HepG2 (cell line): ENCODE measurements around the gene THSD8. TPM values are rescaled to one million over a fixed set of nuclear protein-coding genes. Genes with fewer than 3 reads are reported as not detected.

Source experiments
- ARID4A ChIP-seq: sonication (generic); formaldehyde crosslinking; IDR thresholded peaks from 2 replicates; pipeline ENCODE4 v1.5.0; 2020; ENCODE audit warnings: mild to moderate bottlenecking, missing genetic modification reagents, borderline replicate concordance
- ATF4 ChIP-seq, 2 experiments: fragments of 450-650 bp in 1 of 2; sonication (generic) in 1 of 2; formaldehyde crosslinking; IDR thresholded peaks; 2 replicates each; pipeline versions ENCODE4 v1.5.0 to v1.8.0; 2020 to 2022; ENCODE audit warnings: mild to moderate bottlenecking in 1 of 2, missing genetic modification reagents in 1 of 2
- ATM ChIP-seq: fragments of 450-650 bp; IDR thresholded peaks from 2 replicates; pipeline ENCODE4 v1.7.1; 2017; ENCODE audit warnings: mild to moderate bottlenecking, borderline replicate concordance
- BHLHE40 ChIP-seq: IDR thresholded peaks from 2 replicates; pipeline ENCODE4 v1.6.1; 2011; ENCODE audit warnings: low read length, improper control_type of control experiment
- BRD4 ChIP-seq: sonication (generic); formaldehyde crosslinking; IDR thresholded peaks from 2 replicates; pipeline ENCODE4 v1.4.0; 2020; ENCODE audit warnings: missing genetic modification reagents
- CREB1 ChIP-seq, 2 experiments: fragments of 450-650 bp in 1 of 2; IDR thresholded peaks; 2 replicates each; pipeline ENCODE4 v1.6.1; 2016 to 2017; ENCODE audit warnings: control low read depth in 1 of 2, mild to moderate bottlenecking in 1 of 2, missing compliant biosample characterization in 1 of 2, missing genetic modification characterization in 1 of 2
- GATAD2A ChIP-seq: IDR thresholded peaks from 2 replicates; pipeline ENCODE4 v1.6.1; 2016
- HBP1 ChIP-seq: IDR thresholded peaks from 2 replicates; pipeline ENCODE4 v1.6.1; 2016; ENCODE audit warnings: low read depth, control low read depth
- HNRNPK ChIP-seq: fragments of 200-400 bp; formaldehyde crosslinking; IDR thresholded peaks from 2 replicates; pipeline ENCODE4 v1.6.1; 2018; ENCODE audit warnings: low read length, low read depth, moderate library complexity, mild to moderate bottlenecking; ENCODE audit not compliant: poor library complexity, severe bottlenecking
- ISX ChIP-seq: sonication (generic); formaldehyde crosslinking; conservative IDR thresholded peaks from 2 replicates; pipeline ENCODE4 v1.5.0; 2020; ENCODE audit warnings: missing genetic modification reagents
- MATR3 ChIP-seq: sonication (generic); formaldehyde crosslinking; IDR thresholded peaks from 2 replicates; pipeline ENCODE4 v1.4.0; 2020; ENCODE audit warnings: missing genetic modification reagents
- MXD4 ChIP-seq: IDR thresholded peaks from 2 replicates; pipeline ENCODE4 v1.6.1; 2016; ENCODE audit warnings: mild to moderate bottlenecking, missing biosample characterization, missing genetic modification reagents
- MZF1 ChIP-seq: sonication (generic); formaldehyde crosslinking; IDR thresholded peaks from 2 replicates; pipeline ENCODE4 v1.8.1; 2023; ENCODE audit warnings: mild to moderate bottlenecking, missing genetic modification reagents, borderline replicate concordance
- NKX3-1 ChIP-seq: sonication (generic); formaldehyde crosslinking; IDR thresholded peaks from 2 replicates; pipeline ENCODE4 v1.5.0; 2020; ENCODE audit warnings: missing genetic modification reagents
- NONO ChIP-seq, 2 experiments: fragments of 450-650 bp in 1 of 2; sonication (generic) in 1 of 2; formaldehyde crosslinking in 1 of 2; IDR thresholded peaks in 1 of 2; conservative IDR thresholded peaks in 1 of 2; 2 replicates each; pipeline versions ENCODE4 v1.6.1 to v1.8.0; 2017 to 2022; ENCODE audit warnings: mild to moderate bottlenecking in 1 of 2, missing genetic modification reagents in 1 of 2, moderate library complexity in 1 of 2
- SOX5 ChIP-seq: IDR thresholded peaks from 2 replicates; pipeline ENCODE4 v1.6.1; 2016; ENCODE audit warnings: borderline replicate concordance
- SP4 ChIP-seq: sonication (generic); formaldehyde crosslinking; IDR thresholded peaks from 2 replicates; pipeline ENCODE4 v1.8.1; 2023; ENCODE audit warnings: mild to moderate bottlenecking, missing genetic modification reagents
- TGIF2 ChIP-seq: IDR thresholded peaks from 2 replicates; pipeline ENCODE4 v1.6.1; 2016; ENCODE audit warnings: control low read depth, missing compliant biosample characterization
- ZNF251 ChIP-seq: sonication (generic); formaldehyde crosslinking; IDR thresholded peaks from 2 replicates; pipeline ENCODE4 v1.9.0; 2021; ENCODE audit warnings: mild to moderate bottlenecking, missing genetic modification reagents
- ZNF331 ChIP-seq: sonication (generic); formaldehyde crosslinking; IDR thresholded peaks from 2 replicates; pipeline ENCODE4 v1.4.0; 2020; ENCODE audit warnings: missing genetic modification reagents
- ZNF44 ChIP-seq: sonication (generic); formaldehyde crosslinking; IDR thresholded peaks from 2 replicates; pipeline ENCODE4 v1.5.1; 2020; ENCODE audit warnings: mild to moderate bottlenecking, missing genetic modification reagents
- ZNF598 ChIP-seq: sonication (generic); formaldehyde crosslinking; IDR thresholded peaks from 2 replicates; pipeline ENCODE4 v1.5.1; 2020; ENCODE audit warnings: mild to moderate bottlenecking, missing genetic modification reagents, borderline replicate concordance
- ZNF766 ChIP-seq: sonication (generic); formaldehyde crosslinking; IDR thresholded peaks from 2 replicates; pipeline ENCODE4 v1.5.0; 2020; ENCODE audit warnings: missing genetic modification reagents, borderline replicate concordance
- ZSCAN9 ChIP-seq: IDR thresholded peaks from 2 replicates; pipeline ENCODE4 v1.6.1; 2016; ENCODE audit warnings: borderline replicate concordance
- polyA plus RNA-seq, 8 experiments: library from polyadenylated mRNA; depleted of rRNA in 3 of 8; stranded (reverse) in 7 of 8; unstranded in 1 of 8; fragments of >200 nt; fragmentation: Illumina TruSeq in 4 of 8; extraction: Trizol in 4 of 8; gene quantifications; 2 replicates each; pipeline versions ENCODE4 v1.2.1 to v1.2.3, GENCODE V29; 2011 to 2016; ENCODE audit warnings: low read depth in 4 of 8, missing spikeins in 1 of 8, mixed read lengths in 1 of 8; ENCODE audit not compliant: insufficient read depth in 1 of 8
- total RNA-seq, 5 experiments: library from RNA; depleted of rRNA; stranded (reverse); fragments of >200 nt; fragmentation: Illumina TruSeq; extraction: Trizol; gene quantifications; 2 replicates each; pipeline ENCODE4 v1.2.3, GENCODE V29; 2016; ENCODE audit warnings: low read depth in 1 of 5

THSD8 gene
- total and polyA plus RNA-seq, 2 of the 13 experiments (the other 11 are each of a cell fraction or from before 2014, with no cell fraction given): 4.8 to 14.9 TPM

GRCh38 chr19:12806242-12807081, 4.6 kb downstream of the THSD8 start, which contains the start of gene RNASEH2A (continued):
- peak; percentile 99 for TF ChIP-seq ARID4A (CRISPR knock-in tag)
- no peak for TF ChIP-seq SOX5
- TF ChIP-seq ZSCAN9 (CRISPR knock-in tag): peak; percentile 63; the same call in 1 of the 2 replicates
- peak; percentile 75; the same call in 1 of the 2 replicates for TF ChIP-seq ZNF766 (CRISPR knock-in tag)
- TF ChIP-seq ATF4 (CRISPR knock-in tag; IDR thresholded peaks at IDR 0.05): no peak
- TF ChIP-seq MATR3 (CRISPR knock-in tag): no peak
- TF ChIP-seq ZNF598 (CRISPR knock-in tag): peak; percentile 66; the same call in 1 of the 2 replicates
- peak; percentile 70 for TF ChIP-seq HNRNPK
- no peak for TF ChIP-seq NONO (IDR thresholded peaks at IDR 0.05)
- TF ChIP-seq NONO (CRISPR knock-in tag; conservative IDR thresholded peaks at IDR 0.05): peak; percentile 86
- TF ChIP-seq CREB1 (IDR thresholded peaks at IDR 0.05): peak; percentile 88
- peak; percentile 91 for TF ChIP-seq CREB1 (CRISPR knock-in tag; IDR thresholded peaks at IDR 0.05)
- TF ChIP-seq BRD4: 0 out of 2 replicates have a peak, but pooled peaks have one; percentile 17
- no peak for TF ChIP-seq BHLHE40
- no peak for TF ChIP-seq ZNF251 (CRISPR knock-in tag)
- TF ChIP-seq NKX3-1 (CRISPR knock-in tag): no peak; the same call in 1 of the 2 replicates
- peak; percentile 86; the same call in 1 of the 2 replicates for TF ChIP-seq HBP1 (CRISPR knock-in tag)
- no peak for TF ChIP-seq MZF1
- TF ChIP-seq ATM: no peak
- TF ChIP-seq SP4 (CRISPR knock-in tag): peak; percentile 90
- peak; percentile 83 for TF ChIP-seq MXD4 (CRISPR knock-in tag)
- no peak for TF ChIP-seq GATAD2A (CRISPR knock-in tag)
- peak; percentile 81 for TF ChIP-seq ZNF331 (CRISPR knock-in tag)
- TF ChIP-seq ZNF44 (CRISPR knock-in tag): peak; percentile 87; the same call in 1 of the 2 replicates
- peak; percentile 89; the same call in 1 of the 2 replicates for TF ChIP-seq TGIF2 (CRISPR knock-in tag)
- no peak for TF ChIP-seq ISX (CRISPR knock-in tag)
